ENCODE data around the gene CRYL1. TPM values are rescaled to one million over a fixed set of nuclear protein-coding genes. Genes with fewer than 3 reads are reported as not detected.

The CRYL1 gene
- total RNA-seq, 4 donors from 2014 or later, result 39.1 to 63.6 (median 54.2) TPM

DNA sequence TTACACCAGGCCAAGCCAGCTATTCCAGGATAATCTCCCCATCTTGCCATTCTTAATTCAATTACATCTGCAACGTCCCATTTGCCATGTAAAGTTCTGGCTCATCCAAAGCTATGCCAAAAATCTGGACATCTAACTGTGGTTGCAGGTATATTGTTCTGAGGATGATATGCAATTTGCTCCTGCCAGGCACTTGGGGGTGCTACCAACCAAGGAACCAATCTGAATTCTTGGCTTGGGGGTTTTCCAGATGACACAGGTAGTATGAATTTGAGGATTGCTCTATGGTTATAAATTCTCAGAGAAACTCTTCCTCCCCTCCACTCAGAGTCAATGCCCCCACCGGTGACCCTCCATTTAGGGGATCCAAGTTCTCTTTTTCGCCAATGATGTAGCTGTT lies 33.0 kb downstream of the CRYL1 start:
- TF ChIP-seq, protein P1, sequence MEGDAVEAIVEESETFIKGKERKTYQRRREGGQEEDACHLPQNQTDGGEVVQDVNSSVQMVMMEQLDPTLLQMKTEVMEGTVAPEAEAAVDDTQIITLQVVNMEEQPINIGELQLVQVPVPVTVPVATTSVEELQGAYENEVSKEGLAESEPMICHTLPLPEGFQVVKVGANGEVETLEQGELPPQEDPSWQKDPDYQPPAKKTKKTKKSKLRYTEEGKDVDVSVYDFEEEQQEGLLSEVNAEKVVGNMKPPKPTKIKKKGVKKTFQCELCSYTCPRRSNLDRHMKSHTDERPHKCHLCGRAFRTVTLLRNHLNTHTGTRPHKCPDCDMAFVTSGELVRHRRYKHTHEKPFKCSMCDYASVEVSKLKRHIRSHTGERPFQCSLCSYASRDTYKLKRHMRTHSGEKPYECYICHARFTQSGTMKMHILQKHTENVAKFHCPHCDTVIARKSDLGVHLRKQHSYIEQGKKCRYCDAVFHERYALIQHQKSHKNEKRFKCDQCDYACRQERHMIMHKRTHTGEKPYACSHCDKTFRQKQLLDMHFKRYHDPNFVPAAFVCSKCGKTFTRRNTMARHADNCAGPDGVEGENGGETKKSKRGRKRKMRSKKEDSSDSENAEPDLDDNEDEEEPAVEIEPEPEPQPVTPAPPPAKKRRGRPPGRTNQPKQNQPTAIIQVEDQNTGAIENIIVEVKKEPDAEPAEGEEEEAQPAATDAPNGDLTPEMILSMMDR (IDR thresholded peaks at IDR 0.05; ENCODE audit: low read depth), result no peak

DNA sequence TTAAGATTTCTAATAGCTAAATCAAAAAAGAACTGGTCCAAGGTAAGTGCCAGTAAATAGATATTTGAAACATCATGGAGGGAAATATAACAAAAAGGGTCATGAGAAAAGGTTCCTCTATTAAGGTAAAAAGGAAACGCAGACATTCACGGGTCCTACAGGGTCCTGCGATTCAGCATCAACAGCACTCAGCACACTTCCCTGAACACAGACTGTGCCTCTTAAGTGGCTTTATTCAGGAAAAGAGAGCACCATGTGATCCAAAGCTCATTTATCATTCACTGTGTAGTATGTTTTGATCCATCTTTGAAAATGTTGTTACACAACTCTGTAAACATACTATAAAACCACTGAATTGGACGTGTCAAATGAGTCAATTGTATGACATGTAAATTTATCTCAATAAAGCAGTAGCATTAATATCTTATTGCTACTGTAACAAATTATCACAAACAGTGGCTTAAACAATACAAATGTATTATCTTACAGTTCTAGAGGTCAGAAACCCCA lies 33.7 kb downstream of the CRYL1 start:
- TF ChIP-seq, protein P1 (IDR thresholded peaks at IDR 0.05; ENCODE audit: low read depth), result no peak

- TF ChIP-seq, protein P1 (IDR thresholded peaks at IDR 0.05; ENCODE audit: low read depth), result no peak
Measured at GRCh38 chr13:20489185-20489820, 36.4 kb downstream of the CRYL1 start.

- TF ChIP-seq, protein P1 (IDR thresholded peaks at IDR 0.05; ENCODE audit: low read depth), result no peak
Measured at GRCh38 chr13:20487927-20488326, 37.7 kb downstream of the CRYL1 start.

- TF ChIP-seq, protein P1 (IDR thresholded peaks at IDR 0.05; ENCODE audit: low read depth), result no peak
Measured at GRCh38 chr13:20482787-20483186, 42.9 kb downstream of the CRYL1 start.

GRCh38 chr13:20482275-20482761 lies 43.3 kb downstream of the CRYL1 start:
- TF ChIP-seq, protein P1 (IDR thresholded peaks at IDR 0.05; ENCODE audit: low read depth), result no peak

DNA sequence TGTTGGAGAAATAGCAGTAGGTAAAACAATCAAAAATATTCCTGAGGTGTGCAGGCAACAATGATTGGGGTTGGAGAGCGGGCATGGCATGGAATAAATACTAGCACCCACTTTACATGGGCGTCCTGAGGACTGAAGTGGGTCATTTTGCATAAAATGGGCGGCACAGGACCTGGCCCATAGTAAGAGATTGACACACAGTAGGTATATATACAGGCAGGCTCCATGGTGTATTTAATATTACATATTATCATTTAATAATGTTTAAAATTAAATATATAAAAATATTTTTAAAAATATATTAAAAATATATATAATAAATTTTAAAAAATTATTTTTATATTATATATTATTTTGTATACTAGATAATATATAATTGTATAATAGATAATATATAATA lies 48.3 kb downstream of the CRYL1 start:
- TF ChIP-seq, protein P1 (IDR thresholded peaks at IDR 0.05; ENCODE audit: low read depth), result no peak

Measured in subcutaneous adipose tissue (tissue), 4 donors.